ENCODE results near the gene SHISA3. TPM values are rescaled to one million over a fixed set of nuclear protein-coding genes. Genes with fewer than 3 reads are reported as not detected.

Gene SHISA3
- total RNA-seq, 1 experiment from 2014 or later = 29.5 TPM

DNA sequence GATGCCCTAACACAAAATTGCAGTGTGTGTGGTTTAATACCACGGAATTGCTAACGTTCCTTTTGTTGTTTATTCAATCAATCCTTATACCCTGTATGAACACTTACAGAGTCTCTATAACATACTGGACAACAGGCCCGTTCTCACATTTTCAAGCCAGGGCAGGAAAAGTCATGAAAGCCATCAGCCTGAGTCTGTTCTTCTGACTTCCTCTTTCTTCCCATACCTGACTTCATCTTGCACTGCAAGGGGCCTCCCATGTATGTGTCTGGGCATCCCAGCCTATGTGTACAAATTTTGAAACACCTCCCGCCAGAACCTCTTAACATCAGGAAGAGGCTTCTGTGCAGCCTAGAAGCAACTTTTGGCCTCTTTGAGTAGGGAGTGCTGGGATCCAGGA lies 4.9 kb upstream of the SHISA3 start:
- H3K36me3 ChIP-seq (ENCODE audit: low read depth, low read length) = no peaks in the 10 kb centered on the region
- no peaks in the 10 kb centered on the region for H3K27me3 ChIP-seq (ENCODE audit: low read length)
- H3K9me3 ChIP-seq (ENCODE audit: low read length) = no peaks in the 10 kb centered on the region
- POLR2A ChIA-PET (ENCODE audit: unreplicated experiment) = no interaction called here
- H2AFZ ChIP-seq (ENCODE audit: low read length) = no peak overlapping the region
- H3K4me2 ChIP-seq (ENCODE audit: low read length) = no peak overlapping the region
- DNase-seq (no peak), ATAC-seq (no peak)
- TF ChIP-seq CTCF (conservative IDR thresholded peaks at IDR 0.05; ENCODE audit: low read depth, low read length) (no peak), EZH2 (IDR thresholded peaks at IDR 0.05; ENCODE audit: low read length, unreplicated experiment) (no peak), EZH2phosphoT487 (IDR thresholded peaks at IDR 0.05; ENCODE audit: borderline replicate concordance, low read length) (no peak)
- no peak overlapping the region for H3K27ac ChIP-seq (ENCODE audit: low read length)
- H3K79me2 ChIP-seq (ENCODE audit: low read length) = peaks cover 3% of the 10 kb centered on the region
- no TSS peak for BruUV-seq (replicated peaks)
- H3K9ac ChIP-seq (ENCODE audit: low read length) = no peak overlapping the region
- CTCF ChIA-PET = no interaction called here
- no peak overlapping the region for H3K4me3 ChIP-seq (ENCODE audit: low read length)
- intact Hi-C loops (cut with micrococcal nuclease) = no loop called here
- no peaks in the 10 kb centered on the region for H3F3A ChIP-seq (ENCODE audit: low read length, unreplicated experiment)
- H4K20me1 ChIP-seq (ENCODE audit: low read length) = no peaks in the 10 kb centered on the region
- no peaks in the 10 kb centered on the region for H3K9me2 ChIP-seq (replicated peaks; ENCODE audit: low read length)
- peaks cover 6% of the 10 kb centered on the region; the same call in 1 of the 2 replicates for H3K4me1 ChIP-seq (ENCODE audit: insufficient read depth, low read length)

- Histone ChIP-seq H4K20me1 (ENCODE audit: low read length) (no peaks in the 10 kb centered on the region), H3K4me3 (ENCODE audit: low read length) (no peak overlapping the region), H3K4me2 (ENCODE audit: low read length) (no peak overlapping the region), H3K27me3 (ENCODE audit: low read length) (no peaks in the 10 kb centered on the region), H3K9me2 (replicated peaks; ENCODE audit: low read length) (no peaks in the 10 kb centered on the region), H3F3A (ENCODE audit: low read length, unreplicated experiment) (no peaks in the 10 kb centered on the region), H3K79me2 (ENCODE audit: low read length) (peaks cover 34% of the 10 kb centered on the region), H2AFZ (ENCODE audit: low read length) (no peak overlapping the region), H3K36me3 (ENCODE audit: low read depth, low read length) (no peaks in the 10 kb centered on the region), H3K9me3 (ENCODE audit: low read length) (no peaks in the 10 kb centered on the region), H3K9ac (ENCODE audit: low read length) (no peak overlapping the region), H3K4me1 (ENCODE audit: insufficient read depth, low read length) (peaks cover 6% of the 10 kb centered on the region; the same call in 1 of the 2 replicates), H3K27ac (ENCODE audit: low read length) (no peak overlapping the region)
- no TSS peak for BruUV-seq (replicated peaks)
- ATAC-seq (no peak), DNase-seq (no peak)
- TF ChIP-seq EZH2phosphoT487 (IDR thresholded peaks at IDR 0.05; ENCODE audit: borderline replicate concordance, low read length) (no peak), CTCF (conservative IDR thresholded peaks at IDR 0.05; ENCODE audit: low read depth, low read length) (no peak), EZH2 (IDR thresholded peaks at IDR 0.05; ENCODE audit: low read length, unreplicated experiment) (no peak)
- intact Hi-C loops (cut with micrococcal nuclease) = no loop called here
- CTCF ChIA-PET = no interaction called here
- POLR2A ChIA-PET (ENCODE audit: unreplicated experiment) = no interaction called here
These were observed 1.7 kb upstream of the SHISA3 start for GRCh38 chr4:42395595-42395994.

GRCh38 chr4:42396361-42396751 lies 932 bp upstream of the SHISA3 start:
- Histone ChIP-seq H3K9me2 (replicated peaks; ENCODE audit: low read length) (no peaks in the 10 kb centered on the region), H3K27ac (ENCODE audit: low read length) (no peak overlapping the region), H3K9me3 (ENCODE audit: low read length) (no peaks in the 10 kb centered on the region), H3K36me3 (ENCODE audit: low read depth, low read length) (no peaks in the 10 kb centered on the region), H3K9ac (ENCODE audit: low read length) (peak overlapping the region; percentile 69; the same call in 1 of the 2 replicates), H3F3A (ENCODE audit: low read length, unreplicated experiment) (no peaks in the 10 kb centered on the region), H3K79me2 (ENCODE audit: low read length) (peaks cover 42% of the 10 kb centered on the region), H3K4me3 (ENCODE audit: low read length) (peak overlapping the region; percentile 90), H3K27me3 (ENCODE audit: low read length) (no peaks in the 10 kb centered on the region), H3K4me1 (ENCODE audit: insufficient read depth, low read length) (peaks cover 7% of the 10 kb centered on the region; the same call in 1 of the 2 replicates), H3K4me2 (ENCODE audit: low read length) (peak overlapping the region; percentile 91), H4K20me1 (ENCODE audit: low read length) (no peaks in the 10 kb centered on the region), H2AFZ (ENCODE audit: low read length) (peak overlapping the region; percentile 97)
- ChIA-PET CTCF (no interaction called here), POLR2A (ENCODE audit: unreplicated experiment) (no interaction called here)
- TF ChIP-seq EZH2 (IDR thresholded peaks at IDR 0.05; ENCODE audit: low read length, unreplicated experiment) (no peak), EZH2phosphoT487 (IDR thresholded peaks at IDR 0.05; ENCODE audit: borderline replicate concordance, low read length) (no peak), CTCF (conservative IDR thresholded peaks at IDR 0.05; ENCODE audit: low read depth, low read length) (no peak)
- intact Hi-C loops (cut with micrococcal nuclease) = loop anchor here (2.0 kb wide), 2 partner anchors 16 to 26 kb away; no protein-coding TSS in a partner anchor
- BruUV-seq (replicated peaks) = no TSS peak
- ATAC-seq = no peak
- no peak for DNase-seq
